ENCODE data around the gene PLEKHA4.
"Not testable (repeated sequence)": the region's sequence is repeated elsewhere in the genome, so short reads cannot be mapped to it uniquely, and the experiment has no call there.

Gene PLEKHA4

GRCh38 chr19:48866692-48867091 lies 1.7 kb downstream of the PLEKHA4 start:
- DNase-seq (ENCODE audit: low read depth in 2 of 2), result no peak

- DNase-seq (ENCODE audit: low read depth in 2 of 2), result no peak
These were observed 5.6 kb downstream of the PLEKHA4 start for GRCh38 chr19:48862827-48863226.

GRCh38 chr19:48861313-48861712 lies 7.1 kb downstream of the PLEKHA4 start:
- DNase-seq (ENCODE audit: low read depth in 2 of 2), result no peak

GRCh38 chr19:48859711-48860572 lies 8.5 kb downstream of the PLEKHA4 start:
- no peak for DNase-seq (ENCODE audit: low read depth in 2 of 2)

- peak; percentile 73 to 76 for DNase-seq (ENCODE audit: low read depth in 2 of 2)
These were observed 9.3 kb downstream of the PLEKHA4 start for GRCh38 chr19:48858984-48859710.

- DNase-seq (ENCODE audit: low read depth in 2 of 2), result no peak
These were observed 11.5 kb downstream of the PLEKHA4 start for GRCh38 chr19:48856921-48857320.

GRCh38 chr19:48854103-48854502 lies 14.3 kb downstream of the PLEKHA4 start:
- DNase-seq (ENCODE audit: low read depth in 2 of 2), result no peak

GRCh38 chr19:48853483-48853882 lies 14.9 kb downstream of the PLEKHA4 start:
- no peak for DNase-seq (ENCODE audit: low read depth in 2 of 2)

GRCh38 chr19:48852292-48852691 lies 16.1 kb downstream of the PLEKHA4 start:
- no peak for DNase-seq (ENCODE audit: low read depth in 2 of 2)

GRCh38 chr19:48846659-48847058 lies 21.8 kb downstream of the PLEKHA4 start:
- DNase-seq (ENCODE audit: low read depth in 2 of 2), result not testable (repeated sequence)

GRCh38 chr19:48845384-48845783 lies 23.0 kb downstream of the PLEKHA4 start:
- no peak for DNase-seq (ENCODE audit: low read depth in 2 of 2)

GRCh38 chr19:48844472-48844871 lies 23.9 kb downstream of the PLEKHA4 start:
- no peak for DNase-seq (ENCODE audit: low read depth in 2 of 2)

- peak in 1 of 2 donors; percentile 40 for DNase-seq (ENCODE audit: low read depth in 2 of 2)
These were observed 25.6 kb downstream of the PLEKHA4 start for GRCh38 chr19:48842789-48843162.

- no peak for DNase-seq (ENCODE audit: low read depth in 2 of 2)
These were observed 26.8 kb downstream of the PLEKHA4 start for GRCh38 chr19:48841571-48841970.

- DNase-seq (ENCODE audit: low read depth in 2 of 2), result no peak
These were observed 27.4 kb downstream of the PLEKHA4 start for GRCh38 chr19:48841047-48841446.

- DNase-seq (ENCODE audit: low read depth in 2 of 2), result no peak
These were observed 30.7 kb downstream of the PLEKHA4 start for GRCh38 chr19:48837687-48838086.

GRCh38 chr19:48837051-48837524 lies 31.3 kb downstream of the PLEKHA4 start:
- DNase-seq (ENCODE audit: low read depth in 2 of 2), result peak; percentile 46 to 65

- DNase-seq (ENCODE audit: low read depth in 2 of 2), result peak in 1 of 2 donors; percentile 4
These were observed 32.1 kb downstream of the PLEKHA4 start, which contains the start of gene HSD17B14 for GRCh38 chr19:48836089-48837017. HSD17B14 (minus strand) TSS chr19:48836491; CDS start chr19:48836411, 80 bp downstream.

GRCh38 chr19:48835734-48836088 lies 32.7 kb downstream of the PLEKHA4 start:
- DNase-seq (ENCODE audit: low read depth in 2 of 2), result peak; percentile 92 to 95

GRCh38 chr19:48833977-48834376 lies 34.4 kb downstream of the PLEKHA4 start:
- no peak for DNase-seq (ENCODE audit: low read depth in 2 of 2)

GRCh38 chr19:48833049-48833448 lies 35.4 kb downstream of the PLEKHA4 start:
- no peak for DNase-seq (ENCODE audit: low read depth in 2 of 2)

GRCh38 chr19:48830965-48831364 lies 37.5 kb downstream of the PLEKHA4 start:
- DNase-seq (ENCODE audit: low read depth in 2 of 2), result no peak
